Left renal cortex interstitium (tissue), 4 donors: Measurements from ENCODE around the gene ZNF236. TPM values are rescaled to one million over a fixed set of nuclear protein-coding genes. Genes with fewer than 3 reads are reported as not detected.
"Not testable (repeated sequence)": the region's sequence is repeated elsewhere in the genome, so short reads cannot be mapped to it uniquely, and the experiment has no call there.

ENCODE experiments used
- DNase-seq, 4 donors: peaks; one replicate each; pipeline ENCODE4 v3.0.0-alpha.2; 2013; ENCODE audit warnings: low read depth in 4 of 4, low spot score in 2 of 4, missing footprints in 1 of 4
- polyA plus RNA-seq, 4 donors: library from polyadenylated mRNA; unstranded; fragments of 120-200 nt; gene quantifications; one replicate each; pipeline ENCODE4 v1.2.1, GENCODE V29; 2013; ENCODE audit not compliant: insufficient read length in 4 of 4

ZNF236 gene
- polyA plus RNA-seq, 4 donors, result 8.4 to 13.1 (median 10.2) TPM

DNA sequence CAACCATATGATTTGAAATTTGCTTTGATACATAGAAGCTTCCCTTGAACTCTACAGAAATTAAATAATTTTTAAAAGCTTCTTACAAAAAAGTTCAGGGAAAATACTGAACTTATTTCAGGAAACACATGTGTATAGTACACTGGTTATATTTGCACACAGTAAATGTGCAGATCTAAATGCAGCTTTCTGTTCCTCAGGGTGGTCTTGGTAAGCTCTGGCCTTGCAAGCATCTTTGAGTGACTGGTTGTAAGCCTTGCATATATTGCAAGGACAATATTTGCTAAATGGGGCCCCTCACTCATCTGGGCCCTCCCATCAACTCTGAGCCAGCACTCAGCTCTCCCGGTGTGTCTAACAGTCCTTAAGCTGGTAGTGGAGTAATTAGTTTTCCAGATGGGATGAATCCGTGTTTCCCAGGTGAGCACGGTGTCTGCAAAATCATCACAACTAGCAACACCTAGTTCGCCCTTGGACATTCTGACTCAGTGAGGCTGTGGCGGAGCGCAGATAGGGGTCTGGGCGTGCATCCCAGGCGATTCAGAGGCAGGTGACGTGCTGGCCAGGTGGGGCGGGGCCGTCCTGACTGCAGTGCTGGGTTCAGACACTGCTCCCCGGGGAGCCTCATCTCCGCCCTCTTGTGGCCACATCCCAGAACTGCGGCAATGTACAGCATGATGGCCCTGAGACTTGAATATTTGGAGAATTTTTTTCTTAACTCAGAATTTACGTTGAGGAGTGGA lies 160.7 kb downstream of the ZNF236 start:
- DNase-seq, result peak in 3 of 4 donors; percentile 60 to 71 (median 62)

DNA sequence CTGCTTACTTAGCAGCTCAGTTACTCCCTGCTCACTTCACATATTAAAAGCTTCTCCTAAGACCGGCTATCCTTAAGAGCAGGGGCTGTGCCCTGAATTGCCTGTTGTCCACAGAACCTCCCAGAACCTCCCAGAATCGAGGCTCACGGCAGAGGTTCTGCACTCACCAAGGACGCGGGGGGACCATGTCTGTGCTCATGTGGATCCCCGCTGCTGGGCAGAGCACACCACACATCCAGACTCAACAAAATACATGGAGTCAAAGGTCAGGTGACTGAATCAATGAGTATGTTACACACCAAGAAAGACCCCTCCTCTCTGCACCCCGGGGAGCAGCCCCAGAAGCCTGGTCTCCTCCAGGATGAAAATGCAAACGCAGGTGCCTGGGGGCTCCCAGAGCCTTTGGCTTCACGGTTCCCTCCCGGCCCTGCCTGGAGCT lies 161.3 kb downstream of the ZNF236 start:
- DNase-seq, result no peak

DNA sequence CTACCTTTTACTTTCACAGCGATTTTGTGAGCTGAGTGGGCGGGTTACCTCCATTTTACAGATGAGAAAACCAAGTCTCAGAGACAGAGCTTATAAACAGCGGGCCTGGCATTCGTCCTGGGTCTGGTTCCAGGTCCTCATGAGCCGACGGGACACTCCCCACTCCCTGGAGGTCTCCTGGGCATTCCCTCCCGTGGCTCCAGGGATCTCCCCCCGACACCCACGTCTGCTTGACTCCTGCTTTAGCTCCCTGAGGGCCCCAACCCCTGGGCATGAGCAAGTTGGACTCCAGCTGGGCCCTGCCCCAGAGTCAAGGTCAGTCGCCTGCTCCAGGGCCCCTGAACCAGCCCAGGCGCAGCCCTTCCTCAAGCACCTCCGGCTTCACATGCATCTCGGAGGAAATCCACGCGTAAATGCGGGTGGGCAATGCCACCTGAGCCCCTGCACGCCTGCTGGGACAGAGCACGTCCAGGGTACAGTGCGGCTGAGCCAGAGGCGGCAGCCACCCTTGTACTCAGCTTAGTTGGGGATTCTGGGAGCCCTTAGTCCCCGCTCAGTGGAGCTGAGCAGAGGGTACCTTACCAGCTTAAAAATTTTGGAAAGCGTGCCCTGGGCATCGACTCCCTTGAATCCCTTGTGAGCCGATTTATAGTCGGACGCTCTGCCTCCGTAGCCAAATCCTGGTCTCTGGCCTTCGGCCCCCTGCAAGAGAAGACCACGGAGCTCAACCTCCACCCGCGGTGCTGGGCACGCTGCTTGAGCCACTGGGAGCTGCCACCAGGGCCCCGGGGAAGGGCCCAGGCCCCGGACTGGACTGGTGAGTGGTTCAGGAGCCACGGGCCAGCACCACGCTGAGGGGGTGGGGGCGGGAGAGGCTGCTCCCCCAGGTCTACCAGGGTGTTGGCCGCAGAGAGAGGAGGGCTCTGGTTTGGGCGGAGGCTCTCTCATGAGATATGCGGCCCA lies 162.1 kb downstream of the ZNF236 start:
- DNase-seq, result no peak

DNA sequence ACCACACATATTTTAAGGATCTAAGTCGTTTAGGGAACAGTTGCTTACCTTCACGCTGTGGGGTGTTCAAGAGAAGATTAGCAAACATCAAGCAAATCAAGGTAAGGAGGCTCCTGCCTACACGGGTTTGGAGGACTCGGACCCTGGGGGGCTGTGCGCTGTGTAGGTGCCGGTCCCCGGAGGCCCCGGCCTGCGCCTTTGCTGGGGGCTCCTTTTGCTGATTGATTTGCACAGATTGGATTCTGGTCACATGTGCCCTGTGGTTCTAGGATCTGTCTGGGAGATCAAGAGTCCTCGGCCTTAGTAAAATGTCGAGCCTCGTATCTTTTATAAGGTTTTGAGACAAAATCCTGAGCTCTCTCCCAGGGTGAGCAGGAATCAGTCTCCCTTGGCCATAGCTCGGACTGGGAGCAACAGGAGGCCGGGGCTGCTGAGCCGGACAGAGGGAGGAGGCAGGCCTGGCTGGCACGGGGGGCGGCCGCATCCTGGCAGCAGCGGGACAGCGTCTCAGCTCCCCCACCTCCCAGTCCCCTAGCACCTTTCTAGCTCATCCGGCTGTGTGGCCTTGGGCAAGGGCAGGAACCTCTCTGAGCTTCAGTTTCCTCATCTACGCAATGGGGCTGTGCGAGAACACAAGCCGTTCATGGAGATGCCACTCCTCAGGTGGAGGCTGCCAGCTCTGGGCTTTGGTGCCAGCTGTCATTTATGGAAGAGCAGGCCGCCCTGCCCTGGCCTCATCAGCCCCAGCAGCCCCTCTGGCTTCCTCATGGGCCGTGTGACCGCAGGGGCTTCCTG lies 163.0 kb downstream of the ZNF236 start:
- DNase-seq, result no peak

DNA sequence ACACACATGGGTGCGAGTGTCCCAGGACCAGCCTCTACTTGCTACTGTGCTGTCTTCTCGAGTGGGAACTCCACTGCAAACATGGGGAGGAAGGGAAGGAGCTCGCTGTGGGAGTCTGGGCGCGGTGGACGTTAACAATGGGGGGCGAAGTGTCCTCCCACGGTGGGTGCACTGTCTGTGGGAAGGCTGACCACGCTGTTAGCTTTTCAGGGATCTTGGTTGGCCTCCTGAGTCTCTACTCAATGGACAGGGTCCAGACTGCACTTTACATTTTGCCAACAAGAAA lies 163.5 kb downstream of the ZNF236 start:
- DNase-seq, result no peak

DNA sequence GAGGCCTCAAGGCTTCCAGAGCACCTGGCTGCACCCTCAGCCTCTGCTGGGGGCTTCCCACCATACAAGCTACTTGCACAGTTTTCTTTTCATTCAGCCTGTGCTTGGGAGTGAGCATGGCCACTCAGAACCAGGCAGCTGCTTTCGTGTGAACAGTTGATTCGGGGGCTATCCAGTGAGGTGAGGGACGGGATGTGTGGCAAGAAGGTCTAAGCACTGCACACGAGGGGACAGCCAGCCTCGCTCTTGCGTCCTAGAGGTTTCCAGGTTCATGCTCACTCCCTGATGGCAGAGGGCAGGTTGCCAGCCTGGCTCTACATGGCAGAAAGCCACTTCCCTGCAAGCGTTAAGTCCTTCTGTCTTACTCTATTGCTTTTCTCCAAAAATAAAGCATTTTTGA lies 164.0 kb downstream of the ZNF236 start:
- DNase-seq, result no peak

DNA sequence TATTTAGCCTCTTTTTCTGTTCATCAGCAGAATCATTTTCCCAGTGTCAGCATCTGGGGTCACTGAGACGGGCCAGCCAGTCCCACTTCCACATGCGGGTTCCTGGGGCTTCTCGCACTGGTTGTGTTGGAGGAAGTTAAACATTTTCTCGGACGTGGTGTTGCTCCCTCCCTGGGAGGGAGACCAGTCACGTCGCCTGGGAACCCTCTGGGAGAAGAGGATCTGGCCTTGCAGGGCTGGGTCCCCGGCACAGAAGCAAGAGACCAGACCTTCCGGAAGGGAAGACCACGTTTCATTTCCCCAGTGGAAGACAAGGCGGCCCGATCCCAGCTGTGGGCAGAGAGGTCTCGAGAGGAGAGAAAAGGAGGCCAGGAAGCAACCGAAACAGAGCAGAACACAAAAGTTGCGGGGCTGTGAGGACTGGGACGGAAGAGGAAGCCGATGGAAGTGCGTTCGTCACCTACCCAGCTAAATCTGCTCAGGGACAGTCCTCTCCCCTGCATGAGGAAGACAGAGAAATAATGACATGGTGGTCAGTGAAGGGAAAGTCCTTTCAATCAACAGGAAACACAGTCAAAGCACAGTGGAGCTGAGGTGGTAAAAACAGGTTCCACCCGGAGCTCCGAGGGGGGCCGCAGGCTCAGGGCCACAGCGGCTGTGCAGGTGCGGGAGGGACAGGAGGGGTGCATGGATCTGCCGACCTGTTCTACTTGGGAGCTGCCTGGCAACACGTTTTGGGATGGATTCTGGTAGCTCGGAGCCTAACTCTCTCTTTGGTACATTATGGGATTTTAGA lies 165.9 kb downstream of the ZNF236 start:
- DNase-seq, result no peak

DNA sequence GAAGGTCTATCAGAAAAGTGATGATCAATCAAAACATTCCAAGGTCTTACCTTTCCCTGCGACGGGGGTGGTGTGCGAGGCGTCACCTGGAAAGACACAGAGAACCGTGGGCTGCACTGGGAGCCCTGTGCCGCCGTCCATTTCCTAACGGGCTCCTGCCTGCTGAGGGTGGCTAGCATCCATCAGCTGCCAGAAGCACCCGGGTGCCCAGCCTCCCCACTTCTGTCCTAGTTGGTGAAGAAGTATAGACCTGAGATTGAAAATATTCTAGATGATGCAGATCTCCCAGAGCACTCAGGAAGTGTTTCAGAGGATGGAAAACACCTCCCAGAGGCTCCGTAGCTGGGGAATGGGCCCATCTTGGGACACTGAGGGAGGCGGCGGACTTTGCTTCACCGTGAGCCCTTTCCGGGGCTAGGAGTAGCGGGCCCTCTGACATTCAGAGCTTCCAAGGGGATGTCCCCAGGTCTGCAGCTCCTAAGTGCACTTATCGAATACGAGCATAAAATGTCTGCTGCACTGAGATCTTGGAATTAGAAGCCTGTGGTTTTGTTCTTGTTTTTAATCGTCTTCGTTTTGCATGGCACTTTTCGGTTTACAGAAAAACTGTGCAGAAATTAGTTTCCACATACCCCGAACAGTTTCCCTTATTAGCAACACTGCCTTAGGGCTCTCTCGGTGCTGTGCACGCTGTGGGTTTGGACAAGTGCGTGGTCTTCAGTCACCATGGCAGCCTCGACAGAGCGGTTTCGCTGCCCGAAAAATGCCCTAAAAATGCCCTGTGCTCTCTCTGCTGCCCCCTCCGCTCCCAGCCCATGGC lies 166.7 kb downstream of the ZNF236 start:
- no peak for DNase-seq

DNA sequence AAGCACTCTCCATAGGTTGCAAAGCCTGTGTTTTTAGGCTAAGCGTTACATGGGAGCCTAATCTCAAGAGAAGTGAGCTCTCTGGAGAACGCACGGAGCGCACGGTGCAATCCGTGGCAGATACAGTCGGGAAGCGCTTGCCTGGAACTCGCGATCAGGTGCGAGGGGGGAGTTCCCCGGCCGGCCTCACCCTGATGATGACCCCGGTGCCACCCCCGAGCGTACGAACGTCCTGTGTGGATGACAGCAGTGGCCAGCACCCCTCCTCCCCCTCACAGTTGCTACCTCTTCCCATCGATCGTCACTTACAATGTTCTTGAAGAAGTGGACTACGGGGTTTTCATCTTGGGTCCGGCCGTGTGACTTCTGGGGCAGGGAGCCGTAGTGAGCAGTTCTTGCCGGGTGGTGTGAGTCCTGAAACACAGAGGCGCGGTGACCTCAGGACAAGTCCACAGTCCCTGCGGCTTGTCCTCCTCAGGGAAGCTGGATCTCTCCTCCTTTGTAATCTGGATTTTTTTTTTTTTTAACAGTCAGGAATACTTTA lies 167.4 kb downstream of the ZNF236 start:
- DNase-seq, result no peak

DNA sequence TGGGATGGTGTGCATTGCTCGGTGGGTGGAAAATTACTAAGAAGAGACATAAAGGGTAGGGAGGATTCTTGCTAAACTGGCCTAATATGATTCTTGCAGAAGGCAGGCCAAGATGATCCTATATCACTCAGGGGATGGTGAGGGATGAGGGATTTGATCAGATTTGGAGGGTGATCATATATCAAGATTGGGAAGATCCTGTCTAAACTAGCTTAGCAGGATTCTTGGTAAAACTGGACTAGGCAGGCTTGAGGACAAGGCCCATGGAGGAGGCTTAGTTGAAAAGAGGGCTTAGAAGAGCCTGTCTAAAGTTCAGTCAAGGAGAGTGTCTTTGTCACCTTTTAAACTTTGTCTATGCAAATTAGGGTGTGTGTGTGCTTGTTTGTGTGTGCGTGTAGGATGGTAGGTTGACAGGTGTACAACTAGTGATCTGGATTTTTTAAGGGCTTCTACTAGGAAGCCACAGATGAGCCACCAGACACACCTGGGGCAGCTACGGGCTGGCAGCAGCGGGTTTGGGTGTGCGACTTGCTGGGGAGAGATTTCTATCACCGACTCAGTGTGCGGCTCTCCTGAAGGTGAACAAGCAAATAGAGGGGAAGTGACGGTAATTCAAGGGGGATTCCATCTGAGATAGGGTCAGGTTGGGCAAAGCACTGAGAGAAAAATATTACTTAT lies 168.1 kb downstream of the ZNF236 start:
- not testable (repeated sequence) for DNase-seq

DNA sequence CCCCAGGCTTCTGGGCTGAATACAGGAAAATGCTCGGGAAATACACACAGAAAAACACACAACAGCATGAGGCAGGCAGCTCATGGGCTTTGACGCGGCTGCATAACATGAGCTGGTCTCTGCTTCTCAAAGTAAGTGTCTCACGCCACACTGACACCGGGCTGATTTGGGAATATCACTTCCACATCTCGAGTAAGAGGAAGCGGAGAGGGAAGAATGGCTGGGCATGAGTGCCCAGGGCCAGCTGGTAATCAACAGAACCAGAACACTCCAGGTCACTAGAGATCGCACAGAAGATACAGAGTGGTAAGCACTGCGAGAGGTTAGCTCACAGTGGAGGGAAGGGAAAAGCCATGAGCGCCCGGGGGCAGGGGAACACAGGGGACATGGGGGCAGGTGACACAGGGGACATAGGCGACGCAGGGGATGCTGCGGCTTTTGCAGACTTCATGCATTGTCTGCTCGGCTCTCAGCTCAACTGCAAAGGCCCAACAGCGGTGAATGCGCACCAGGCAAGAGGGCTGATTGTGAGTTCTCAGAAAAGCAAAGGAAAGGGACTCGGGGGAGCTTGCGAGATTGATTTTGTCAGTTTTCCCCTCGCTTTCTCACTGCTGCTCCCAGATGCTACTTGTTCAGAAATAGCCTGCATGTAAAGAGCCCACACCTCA lies 168.8 kb downstream of the ZNF236 start:
- no peak for DNase-seq

DNA sequence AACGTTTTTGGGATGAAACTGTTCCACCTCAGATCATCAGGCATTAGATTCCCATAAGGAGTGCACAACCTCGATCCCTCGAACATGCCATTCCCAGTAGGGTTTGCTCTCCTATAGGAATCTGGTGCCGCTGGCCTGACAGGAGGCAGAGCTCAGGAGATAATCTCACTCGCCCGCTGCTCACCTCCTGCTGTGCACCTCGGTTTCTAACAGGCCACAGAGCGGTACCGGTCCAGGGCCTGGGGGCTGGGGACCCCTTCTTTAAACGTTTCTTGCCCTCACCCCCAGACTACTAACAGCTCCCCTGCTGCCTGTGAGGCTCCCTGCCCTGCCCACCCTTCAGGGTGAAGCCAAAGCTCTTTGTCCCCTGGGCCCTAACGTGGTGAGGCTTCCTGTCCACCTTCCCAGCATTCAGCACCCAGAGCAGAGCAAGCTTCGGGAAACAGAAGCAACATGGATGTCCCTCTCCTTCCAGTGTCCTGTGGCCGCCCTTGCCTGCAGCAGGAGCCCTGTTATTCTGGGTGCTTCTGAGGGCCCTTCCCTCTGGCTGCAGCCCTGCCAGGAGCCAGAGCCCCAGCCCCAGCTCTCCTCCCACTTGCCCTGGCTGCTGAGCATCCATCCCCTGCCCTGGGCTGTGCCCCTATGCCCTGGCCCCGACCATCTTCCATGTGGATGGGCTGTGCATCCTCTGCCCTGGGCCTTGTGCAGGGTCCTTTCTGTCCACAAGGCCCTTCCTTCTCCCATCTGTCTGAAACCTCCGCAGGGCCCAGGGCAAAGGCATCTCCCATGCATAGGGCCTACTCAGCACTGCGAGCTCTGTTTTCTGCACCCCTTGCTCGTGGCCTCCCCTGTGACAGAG lies 170.1 kb downstream of the ZNF236 start:
- DNase-seq, result no peak

DNA sequence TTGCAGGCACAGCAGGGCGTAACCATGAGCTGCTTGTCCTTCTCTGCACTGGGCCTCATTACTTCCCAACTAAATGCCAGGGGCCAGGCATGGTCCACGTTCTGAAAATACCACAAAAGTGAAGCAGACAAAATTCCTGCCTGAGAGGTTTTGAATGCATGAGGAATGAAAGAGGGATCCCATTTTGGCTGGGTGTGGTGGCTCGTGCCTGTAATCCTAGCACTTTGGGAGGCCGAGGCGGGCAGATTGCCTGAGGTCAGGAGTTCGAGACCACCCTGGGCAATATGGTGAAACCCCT lies 170.7 kb downstream of the ZNF236 start:
- no peak for DNase-seq

DNA sequence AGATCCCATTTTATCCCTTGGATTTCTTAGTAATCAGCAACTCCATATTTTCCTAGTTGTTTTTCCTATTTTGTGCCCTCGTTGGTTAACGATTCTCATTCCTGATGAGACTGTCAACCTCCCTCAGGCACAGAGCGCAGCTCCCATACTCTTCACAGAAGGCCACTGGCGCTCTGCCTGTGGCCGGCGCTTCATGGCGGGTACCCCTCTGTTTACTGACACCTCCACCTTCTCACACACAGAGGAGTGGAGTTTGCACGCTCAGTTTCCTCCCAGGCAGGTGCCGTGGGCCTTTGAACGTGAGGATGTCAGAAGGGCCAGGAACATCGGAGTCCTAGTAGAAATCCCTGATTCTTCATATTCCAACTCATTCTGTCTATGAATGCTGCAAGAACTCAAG lies 171.2 kb downstream of the ZNF236 start:
- DNase-seq, result no peak

DNA sequence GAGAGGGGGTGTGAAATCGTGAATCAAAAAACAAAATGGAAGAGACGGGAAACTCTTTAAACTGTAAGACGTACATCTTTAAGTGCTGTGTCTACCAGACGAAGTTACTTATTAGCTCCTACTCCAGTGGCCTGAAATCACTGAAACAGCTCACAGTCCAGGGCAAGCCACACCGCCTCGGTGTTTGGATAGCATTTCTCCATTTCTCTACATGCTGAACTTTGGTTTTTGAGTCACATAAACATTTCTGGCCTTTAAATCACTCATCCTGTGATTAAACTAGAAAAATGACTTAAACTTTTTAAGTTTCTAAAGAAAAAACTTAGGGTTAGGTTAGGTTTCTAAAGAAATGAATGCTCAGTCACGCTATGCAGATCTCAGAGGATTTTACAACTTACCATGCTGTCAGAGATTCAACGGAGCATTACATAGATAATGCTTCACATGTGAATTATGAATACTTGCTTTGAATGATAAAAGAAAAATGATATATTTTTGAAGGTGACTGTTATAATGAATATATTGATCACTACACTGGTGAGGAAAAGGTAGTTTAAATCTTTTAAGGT lies 171.8 kb downstream of the ZNF236 start:
- no peak for DNase-seq

DNA sequence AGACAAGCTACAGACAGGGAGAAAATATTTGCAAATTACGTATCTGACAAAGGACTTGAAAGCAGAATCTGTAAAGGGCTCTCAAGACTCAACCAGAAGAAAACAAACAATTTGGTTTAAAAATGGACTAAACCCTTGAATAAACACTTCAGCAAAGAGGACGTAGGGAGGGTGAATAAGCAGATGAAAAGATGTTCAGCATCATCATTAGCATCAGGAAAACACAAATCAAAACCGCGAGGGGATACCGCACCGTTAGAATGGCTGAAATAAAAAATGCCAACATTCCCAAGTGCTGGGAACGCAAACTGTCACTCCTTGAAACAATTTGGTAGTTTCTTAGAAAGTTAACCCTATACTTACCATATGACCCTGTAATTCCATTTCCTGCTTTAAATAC lies 173.5 kb downstream of the ZNF236 start:
- DNase-seq, result no peak

DNA sequence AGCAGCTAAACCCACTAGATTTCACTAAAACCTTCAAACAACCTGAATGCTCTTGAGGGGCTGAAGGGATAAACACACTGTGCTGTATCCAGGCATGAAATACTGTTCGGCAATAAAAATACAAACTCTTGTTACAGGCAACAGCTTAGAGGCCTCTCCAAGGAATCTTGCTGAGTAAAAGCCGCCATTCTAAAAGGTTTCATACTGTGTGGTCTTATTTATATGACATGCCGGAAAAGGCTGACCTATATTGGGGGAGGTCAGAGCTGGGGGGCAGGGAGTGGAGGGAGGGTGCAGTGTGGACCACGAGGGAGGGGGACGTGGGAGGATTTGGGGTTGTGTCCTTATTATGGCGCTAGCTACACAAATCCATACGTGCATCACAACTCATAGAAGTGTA lies 174.1 kb downstream of the ZNF236 start:
- DNase-seq, result peak in 2 of 4 donors; percentile 54
